Myocyte (in vitro differentiated cells): Measurements from ENCODE around the gene ZNF837. TPM values are rescaled to one million over a fixed set of nuclear protein-coding genes. Genes with fewer than 3 reads are reported as not detected.
"Not testable (repeated sequence)": the region's sequence is repeated elsewhere in the genome, so short reads cannot be mapped to it uniquely, and the experiment has no call there.

ENCODE experiments used
- DNase-seq: peaks from one replicate; pipeline ENCODE4 v3.0.0-alpha.2; 2012; ENCODE audit warnings: low read depth
- total RNA-seq: library from RNA; depleted of rRNA; stranded (reverse); fragments of >200 nt; gene quantifications from 2 replicates; pipeline ENCODE4 v1.2.3, GENCODE V29; 2014

ZNF837 gene
- total RNA-seq, 1 donor from 2014 or later = 5.5 TPM

- DNase-seq = no peak
Observed at GRCh38 chr19:58351990-58352755, 28.7 kb downstream of the ZNF837 start.

DNA sequence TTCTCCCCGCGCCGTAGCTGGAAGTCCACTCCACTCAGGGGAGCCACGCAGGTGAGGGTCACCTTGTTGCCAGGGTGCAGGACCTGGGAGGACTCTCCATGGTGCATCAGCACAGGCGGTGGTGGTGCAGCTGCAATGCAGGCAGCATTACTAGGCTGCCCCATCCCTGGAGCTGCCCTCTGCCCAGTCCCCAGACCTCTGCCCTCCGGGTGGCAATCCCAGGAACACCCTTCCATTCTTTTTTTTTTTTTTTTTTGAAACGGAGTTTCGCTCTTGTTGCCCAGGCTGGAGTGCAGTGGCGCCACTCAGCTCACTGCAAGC, 29.3 kb downstream of the ZNF837 start:
- DNase-seq = no peak

GRCh38 chr19:58350871-58351557, 29.8 kb downstream of the ZNF837 start:
- no peak for DNase-seq

GRCh38 chr19:58350001-58350861, 30.6 kb downstream of the ZNF837 start:
- no peak for DNase-seq

GRCh38 chr19:58349590-58349989, 31.2 kb downstream of the ZNF837 start:
- DNase-seq = no peak

- DNase-seq = not testable (repeated sequence)
Observed at GRCh38 chr19:58348080-58348479, 32.8 kb downstream of the ZNF837 start.

- DNase-seq = peak; percentile 77
Observed at GRCh38 chr19:58346961-58347929, 33.6 kb downstream of the ZNF837 start.

GRCh38 chr19:58345558-58345957, 35.3 kb downstream of the ZNF837 start:
- DNase-seq = no peak

GRCh38 chr19:58338825-58339558, 41.8 kb downstream of the ZNF837 start:
- no peak for DNase-seq

GRCh38 chr19:58338336-58338735, 42.5 kb downstream of the ZNF837 start:
- no peak for DNase-seq

DNA sequence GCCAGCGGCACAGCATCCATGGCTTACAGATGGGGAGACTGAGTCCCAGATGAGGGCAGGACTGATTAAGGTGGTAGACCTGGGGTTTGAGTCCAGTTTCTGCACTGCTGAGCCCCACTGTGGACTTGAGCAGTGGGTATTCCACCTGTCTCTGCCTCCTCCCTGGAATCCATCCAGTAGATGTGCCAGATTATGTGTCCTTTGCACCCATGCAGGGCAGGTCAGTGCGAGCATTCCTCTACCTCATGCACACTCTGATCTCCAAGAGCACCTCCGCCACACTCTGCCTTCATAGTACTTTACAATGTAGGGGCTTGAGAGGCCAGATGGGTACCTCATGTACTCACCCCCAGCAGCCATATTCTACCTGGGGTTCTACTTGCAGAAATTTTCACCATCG, 44.0 kb downstream of the ZNF837 start:
- DNase-seq = no peak

GRCh38 chr19:58336216-58336615, 44.6 kb downstream of the ZNF837 start:
- DNase-seq = no peak

DNA sequence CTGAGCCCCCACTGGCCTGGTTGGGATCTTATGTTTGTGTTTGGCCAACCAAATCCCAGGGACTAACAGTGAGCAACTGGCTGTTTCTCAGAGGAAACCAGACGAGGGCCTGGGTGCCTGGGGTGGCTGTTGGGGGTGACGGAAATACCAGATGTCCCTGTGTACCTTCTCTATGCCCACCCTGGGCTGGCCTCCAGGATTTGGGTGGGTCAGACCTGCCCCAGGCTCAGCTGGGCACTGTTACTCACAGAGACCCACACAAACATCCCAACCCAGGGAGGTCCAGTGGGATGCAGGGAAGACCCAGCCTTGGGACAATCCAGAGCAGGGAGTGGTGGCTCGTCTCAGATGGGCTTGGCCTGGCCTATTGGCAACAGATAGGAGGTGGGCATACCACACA, 45.2 kb downstream of the ZNF837 start:
- no peak for DNase-seq

- DNase-seq = no peak
Observed at GRCh38 chr19:58334691-58335249, 46.1 kb downstream of the ZNF837 start.

DNA sequence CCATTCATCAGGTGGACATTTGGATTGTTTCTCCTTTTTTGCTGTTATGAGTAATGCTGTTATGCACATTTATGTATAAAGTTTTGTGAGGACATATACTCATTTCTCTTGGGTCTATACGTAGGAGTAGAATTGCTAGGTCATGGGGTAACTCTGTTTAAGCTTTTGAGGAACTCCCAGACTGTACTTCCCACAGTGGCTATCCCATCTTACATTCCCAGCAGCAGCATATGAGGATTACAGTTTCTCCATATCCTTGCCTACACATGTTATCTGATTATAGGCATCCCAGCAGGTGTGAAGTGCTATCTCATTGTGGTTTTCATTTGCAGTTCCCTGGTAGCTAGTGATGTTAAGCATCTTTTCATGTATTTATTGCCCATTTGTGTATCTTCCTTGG, 48.1 kb downstream of the ZNF837 start:
- no peak for DNase-seq

GRCh38 chr19:58330458-58330857, 50.4 kb downstream of the ZNF837 start:
- DNase-seq = peak; percentile 97

- no peak for DNase-seq
Observed at GRCh38 chr19:58328999-58329398, 51.8 kb downstream of the ZNF837 start.

GRCh38 chr19:58326914-58327726, 53.7 kb downstream of the ZNF837 start, which contains the start of gene ZSCAN22:
TSS of gene ZSCAN22 (plus strand) at chr19:58326994. CDS start at chr19:58334803, 7,809 bp downstream.
- peak; percentile 98 for DNase-seq

- no peak for DNase-seq
Observed at GRCh38 chr19:58326501-58326913, 54.3 kb downstream of the ZNF837 start.
